Caco-2 (cell line): Measurements from ENCODE around the gene ACY1. TPM values are rescaled to one million over a fixed set of nuclear protein-coding genes. Genes with fewer than 3 reads are reported as not detected.

Experiments used
- BruUV-seq: library from RNA; stranded (reverse); fragments of 400-500 nt; replicated peaks from 2 replicates; lab custom pipeline; 2021; lab: Mats Ljungman, UMichigan
- CTCF ChIA-PET: fragments of 300-600 bp; sonication (Branson Sonifier 250); formaldehyde crosslinking; loops from one replicate; lab custom pipeline; 2022; ENCODE audit warnings: antibody characterized with exemption; lab: Charles Lee
- POLR2A ChIA-PET: fragments of 300-600 bp; sonication (Branson Sonifier 250); formaldehyde crosslinking; loops from one replicate; lab custom pipeline; 2022; ENCODE audit warnings: antibody characterized with exemption; lab: Charles Lee
- DNase-seq, 2 experiments: peaks; one replicate each; pipeline versions ENCODE4 v3.0.0 to v3.0.0-alpha.2; 2020 to 2022
- H3K27me3 ChIP-seq: replicated peaks from 2 replicates; pipeline ENCODE4 v1.6.0; 2011; ENCODE audit warnings: low read length; ENCODE audit not compliant: control insufficient read depth, insufficient read depth
- H3K36me3 ChIP-seq: 2 replicates; pipeline ENCODE4 v1.5.1; 2011; ENCODE audit warnings: low read length; ENCODE audit not compliant: control insufficient read depth, insufficient read depth
- H3K4me1 ChIP-seq: fragments of 250-450 bp; sonication (Bioruptor Pico); 2 replicates; pipeline ENCODE4 v1.5.1; 2020; ENCODE audit warnings: mild to moderate bottlenecking
- H3K4me3 ChIP-seq: 2 replicates; pipeline ENCODE4 v1.5.1; 2011; ENCODE audit warnings: low read depth, mild to moderate bottlenecking, control low read depth, low read length
- H3K9me3 ChIP-seq: fragments of 250-450 bp; sonication (Bioruptor Pico); 2 replicates; pipeline ENCODE4 v1.5.1; 2020; ENCODE audit warnings: mild to moderate bottlenecking, moderate library complexity
- H3K27ac Mint-ChIP-seq: one replicate; pipeline ENCODE4 v1.8.0; 2022; ENCODE audit warnings: mixed read lengths; ENCODE audit not compliant: unreplicated experiment
- H3K27me3 Mint-ChIP-seq: one replicate; pipeline ENCODE4 v1.8.0; 2022; ENCODE audit warnings: mixed read lengths; ENCODE audit not compliant: insufficient read depth, unreplicated experiment
- H3K36me3 Mint-ChIP-seq: one replicate; pipeline ENCODE4 v1.8.0; 2022; ENCODE audit warnings: mild to moderate bottlenecking, mixed read lengths; ENCODE audit not compliant: insufficient read depth, unreplicated experiment
- H3K4me1 Mint-ChIP-seq: one replicate; pipeline ENCODE4 v1.8.0; 2022; ENCODE audit warnings: low read depth, mixed read lengths; ENCODE audit not compliant: unreplicated experiment
- H3K4me3 Mint-ChIP-seq: one replicate; pipeline ENCODE4 v1.8.0; 2022; ENCODE audit warnings: mild to moderate bottlenecking, moderate library complexity, mixed read lengths; ENCODE audit not compliant: unreplicated experiment
- H3K9me3 Mint-ChIP-seq: one replicate; pipeline ENCODE4 v1.8.0; 2022; ENCODE audit warnings: mixed read lengths; ENCODE audit not compliant: unreplicated experiment
- intact Hi-C: fragments of 100-400 bp; cut with micrococcal nuclease; formaldehyde crosslinking; loops from one replicate; pipeline ENCODE4 v1.10.0; 2022; ENCODE audit not compliant: unreplicated experiment
- total RNA-seq: library from RNA; stranded (reverse); gene quantifications from 2 replicates; pipeline ENCODE4 v1.2.3, GENCODE V29; 2022
- TF ChIP-seq, protein P1 (sequence below), 2 experiments: fragments of 200-600 bp in 1 of 2; IDR thresholded peaks; 1 replicate in 1 of 2; 2 replicates in 1 of 2; pipeline versions ENCODE4 v1.5.1 to v1.8.0; 2011 to 2022; ENCODE audit warnings: antibody characterized with exemption in 1 of 2, control low read depth in 1 of 2, inconsistent platforms in 1 of 2, low read depth in 1 of 2, low read length in 1 of 2, mild to moderate bottlenecking in 1 of 2, moderate library complexity in 1 of 2; ENCODE audit not compliant: insufficient read depth in 1 of 2, severe bottlenecking in 1 of 2, unreplicated experiment in 1 of 2

ACY1 gene
- total RNA-seq, 1 experiment from 2014 or later = 62.4 TPM

DNA sequence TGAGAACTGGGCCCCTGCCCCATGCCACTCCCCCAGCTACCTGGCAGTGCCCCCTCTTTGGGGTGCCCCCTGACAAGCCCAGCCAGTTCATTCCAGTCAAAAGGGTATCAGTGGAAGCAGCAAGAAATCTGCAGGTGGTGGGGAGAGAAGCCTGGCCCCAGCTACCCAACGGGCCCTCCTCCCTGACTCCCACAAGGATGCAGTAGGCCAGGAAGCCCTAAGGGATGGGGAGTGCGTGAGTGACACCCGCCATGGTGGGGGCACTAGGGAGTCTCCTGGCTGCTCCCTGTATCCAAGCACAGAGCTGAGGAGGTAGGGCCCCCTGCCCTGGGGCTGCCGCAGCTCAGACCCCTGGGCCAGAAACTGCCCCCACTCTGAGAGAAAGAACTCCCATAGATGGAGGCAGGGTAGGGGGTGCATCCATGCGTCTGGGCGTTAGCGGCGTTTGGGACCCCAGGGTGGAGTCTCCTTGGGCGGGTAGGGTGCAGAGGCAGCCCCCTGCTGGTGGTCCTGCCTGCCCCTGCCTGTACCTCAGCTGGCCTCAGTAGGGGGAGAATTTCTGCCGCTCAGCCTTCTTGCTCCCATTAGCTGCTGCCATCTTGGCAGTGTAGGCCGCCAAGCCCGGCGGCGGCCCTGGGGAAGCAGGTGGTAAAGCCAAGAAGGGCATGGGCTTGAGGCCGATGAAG lies 25.7 kb upstream of the ACY1 start:
- CTCF ChIA-PET = no interaction called here

DNA sequence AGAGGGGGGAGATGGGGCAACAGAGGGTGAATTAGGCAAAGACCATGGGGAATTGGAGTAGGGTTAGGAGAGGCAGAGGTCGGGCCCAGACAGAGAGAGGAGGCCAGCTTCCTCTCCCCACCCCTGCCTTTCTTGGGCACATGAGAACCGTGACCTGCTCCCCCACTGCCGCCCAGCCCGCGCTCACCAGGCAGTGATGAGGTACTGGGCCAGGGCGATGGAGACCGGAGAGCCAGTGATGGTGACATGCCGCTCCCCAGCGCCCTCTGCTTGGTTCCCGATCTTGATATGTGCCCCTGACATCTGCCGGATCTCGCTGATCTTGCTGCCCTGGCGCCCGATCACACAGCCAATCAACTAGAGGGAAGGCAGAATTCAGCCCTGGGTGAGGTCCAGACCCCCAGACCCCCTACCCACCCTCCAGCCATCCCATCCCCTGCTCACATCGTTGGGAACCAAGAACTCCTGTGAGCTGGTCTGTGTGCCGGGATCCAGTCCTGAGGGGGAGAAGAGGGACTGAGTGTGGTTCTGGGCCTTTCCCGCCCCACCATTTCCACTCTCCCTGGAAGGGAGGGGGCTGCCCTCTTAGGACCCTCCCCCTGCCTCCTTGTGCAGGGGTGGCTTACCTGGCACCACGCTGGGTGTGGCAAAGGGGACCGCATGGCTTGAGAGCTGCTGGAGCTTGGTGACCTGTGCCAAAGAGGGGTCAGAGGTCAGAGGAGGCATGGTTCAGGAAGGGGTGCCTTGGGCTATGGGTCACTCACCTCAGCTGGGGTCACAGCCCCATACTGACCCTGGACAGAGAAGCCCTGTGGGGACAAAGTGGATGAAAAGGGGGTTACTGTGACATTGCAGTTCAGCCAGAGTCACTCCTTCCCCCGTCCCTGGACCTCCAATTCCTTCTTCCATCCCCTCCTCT lies 24.5 kb upstream of the ACY1 start:
- Mint-ChIP-seq H3K4me1 (no peaks in the 10 kb centered on the region), H3K9me3 (no peaks in the 10 kb centered on the region), H3K36me3 (no peaks in the 10 kb centered on the region), H3K4me3 (no peak overlapping the region), H3K27ac (no peak overlapping the region), H3K27me3 (no peaks in the 10 kb centered on the region)
- Histone ChIP-seq H3K9me3 (no peaks in the 10 kb centered on the region), H3K36me3 (no peaks in the 10 kb centered on the region), H3K4me3 (no peak overlapping the region), H3K27me3 (no peaks in the 10 kb centered on the region), H3K4me1 (no peaks in the 10 kb centered on the region)
- ChIA-PET POLR2A (no interaction called here), CTCF (no interaction called here)
- intact Hi-C loops = no loop called here
- no TSS peak for BruUV-seq
- DNase-seq = no peak
- TF ChIP-seq, protein P1, sequence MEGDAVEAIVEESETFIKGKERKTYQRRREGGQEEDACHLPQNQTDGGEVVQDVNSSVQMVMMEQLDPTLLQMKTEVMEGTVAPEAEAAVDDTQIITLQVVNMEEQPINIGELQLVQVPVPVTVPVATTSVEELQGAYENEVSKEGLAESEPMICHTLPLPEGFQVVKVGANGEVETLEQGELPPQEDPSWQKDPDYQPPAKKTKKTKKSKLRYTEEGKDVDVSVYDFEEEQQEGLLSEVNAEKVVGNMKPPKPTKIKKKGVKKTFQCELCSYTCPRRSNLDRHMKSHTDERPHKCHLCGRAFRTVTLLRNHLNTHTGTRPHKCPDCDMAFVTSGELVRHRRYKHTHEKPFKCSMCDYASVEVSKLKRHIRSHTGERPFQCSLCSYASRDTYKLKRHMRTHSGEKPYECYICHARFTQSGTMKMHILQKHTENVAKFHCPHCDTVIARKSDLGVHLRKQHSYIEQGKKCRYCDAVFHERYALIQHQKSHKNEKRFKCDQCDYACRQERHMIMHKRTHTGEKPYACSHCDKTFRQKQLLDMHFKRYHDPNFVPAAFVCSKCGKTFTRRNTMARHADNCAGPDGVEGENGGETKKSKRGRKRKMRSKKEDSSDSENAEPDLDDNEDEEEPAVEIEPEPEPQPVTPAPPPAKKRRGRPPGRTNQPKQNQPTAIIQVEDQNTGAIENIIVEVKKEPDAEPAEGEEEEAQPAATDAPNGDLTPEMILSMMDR (IDR thresholded peaks at IDR 0.05; ENCODE audit: insufficient read depth in 1 of 2, low read depth in 1 of 2, low read length in 1 of 2, severe bottlenecking in 1 of 2, unreplicated experiment in 1 of 2) = no peak

More for the DNA sequence above, 25.7 kb upstream of the ACY1 start:
- no peak for DNase-seq
- H3K27me3 Mint-ChIP-seq = no peaks in the 10 kb centered on the region
- no peak overlapping the region for H3K4me3 Mint-ChIP-seq
- intact Hi-C loops = no loop called here
- H3K36me3 Mint-ChIP-seq = no peaks in the 10 kb centered on the region
- Histone ChIP-seq H3K27me3 (no peaks in the 10 kb centered on the region), H3K4me3 (no peak overlapping the region), H3K4me1 (no peaks in the 10 kb centered on the region), H3K36me3 (no peaks in the 10 kb centered on the region), H3K9me3 (no peaks in the 10 kb centered on the region)
- BruUV-seq = no TSS peak
- H3K4me1 Mint-ChIP-seq = no peaks in the 10 kb centered on the region
- POLR2A ChIA-PET = no interaction called here
- no peak overlapping the region for H3K27ac Mint-ChIP-seq
- TF ChIP-seq, protein P1 (IDR thresholded peaks at IDR 0.05; ENCODE audit: insufficient read depth in 1 of 2, low read depth in 1 of 2, low read length in 1 of 2, severe bottlenecking in 1 of 2, unreplicated experiment in 1 of 2) = no peak
- no peaks in the 10 kb centered on the region for H3K9me3 Mint-ChIP-seq

DNA sequence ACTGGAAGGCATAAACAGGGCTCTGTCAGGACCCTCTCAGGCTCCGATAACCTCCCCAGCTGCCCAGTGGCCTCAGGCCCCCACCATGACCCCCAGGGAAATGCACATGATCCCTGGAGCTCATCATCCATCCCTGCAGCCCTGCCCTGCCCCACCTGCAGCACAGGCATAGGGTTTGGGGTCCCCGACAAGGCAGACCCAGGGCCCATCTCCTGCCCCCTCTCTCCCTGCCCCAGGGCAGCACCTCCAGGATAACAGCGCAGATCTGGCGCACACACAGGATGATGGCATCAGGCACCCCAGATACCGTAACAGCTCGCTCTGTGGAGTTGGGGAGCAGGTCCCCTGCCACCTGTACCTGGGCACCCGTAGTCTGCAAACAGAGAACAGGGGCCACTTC lies 23.7 kb upstream of the ACY1 start:
- Mint-ChIP-seq H3K9me3 (no peaks in the 10 kb centered on the region), H3K4me1 (no peaks in the 10 kb centered on the region), H3K36me3 (peaks cover 1% of the 10 kb centered on the region), H3K27ac (no peak overlapping the region), H3K27me3 (no peaks in the 10 kb centered on the region), H3K4me3 (no peak overlapping the region)
- DNase-seq = no peak
- Histone ChIP-seq H3K4me1 (no peaks in the 10 kb centered on the region), H3K9me3 (no peaks in the 10 kb centered on the region), H3K4me3 (no peak overlapping the region), H3K36me3 (no peaks in the 10 kb centered on the region), H3K27me3 (no peaks in the 10 kb centered on the region)
- intact Hi-C loops = no loop called here
- POLR2A ChIA-PET = no interaction called here
- no TSS peak for BruUV-seq
- CTCF ChIA-PET = no interaction called here
- TF ChIP-seq, protein P1 (IDR thresholded peaks at IDR 0.05; ENCODE audit: insufficient read depth in 1 of 2, low read depth in 1 of 2, low read length in 1 of 2, severe bottlenecking in 1 of 2, unreplicated experiment in 1 of 2) = no peak
